ENCODE results near the gene CD63.
A peak's percentile ranks its signal among the peaks of the same experiment; 100 is the strongest.

The CD63 gene

GRCh38 chr12:55684761-55685370, 43.9 kb downstream of the CD63 start:
- DNase-seq: no peak

DNA sequence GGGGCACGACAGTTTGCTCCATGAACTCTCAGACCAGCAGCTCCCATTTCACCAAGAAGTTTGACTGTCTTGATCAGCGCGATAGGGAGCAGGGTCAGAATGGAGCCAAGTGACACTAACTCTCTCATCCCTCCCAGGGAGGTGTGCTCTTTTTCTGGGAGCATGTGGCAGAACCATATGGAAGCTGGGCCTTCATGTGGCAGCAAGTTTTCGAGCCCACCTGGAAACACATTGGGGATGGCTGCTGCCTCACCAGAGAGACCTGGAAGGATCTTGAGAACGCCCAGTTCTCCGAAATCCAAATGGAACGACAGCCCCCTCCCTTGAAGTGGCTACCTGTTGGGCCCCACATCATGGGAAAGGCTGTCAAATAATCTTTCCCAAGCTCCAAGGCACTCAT, 45.1 kb downstream of the CD63 start:
- DNase-seq: no peak

GRCh38 chr12:55682087-55682796, 46.6 kb downstream of the CD63 start:
- no peak for DNase-seq

- DNase-seq: peak in 1 of 2 experiments; percentile 6
Measured at GRCh38 chr12:55681142-55682077, 47.4 kb downstream of the CD63 start.

GRCh38 chr12:55679691-55680090, 49.1 kb downstream of the CD63 start:
- no peak for DNase-seq

DNA sequence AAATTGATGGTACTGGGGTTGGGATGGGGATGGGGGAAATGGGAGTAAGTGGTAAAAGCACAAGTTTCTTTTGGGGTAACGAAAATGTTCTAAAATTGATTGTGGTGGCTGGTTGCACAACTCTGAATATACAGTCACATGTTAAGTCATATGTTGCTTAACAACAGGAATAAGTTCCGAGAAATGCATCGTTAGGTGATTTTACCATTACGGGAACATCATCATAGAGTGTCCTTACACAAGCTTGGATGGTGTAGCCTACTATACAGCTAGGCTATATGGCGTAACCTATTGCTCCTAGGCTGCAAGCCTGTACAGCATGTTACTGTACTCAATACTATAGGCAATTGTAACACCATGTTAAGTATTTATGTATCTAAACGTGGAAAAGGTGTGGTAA, 52.1 kb downstream of the CD63 start:
- DNase-seq: no peak

GRCh38 chr12:55675666-55676065, 53.1 kb downstream of the CD63 start:
- DNase-seq: no peak
